A549 (cell line): ENCODE measurements around the gene U2AF1L4. TPM values are rescaled to one million over a fixed set of nuclear protein-coding genes. Genes with fewer than 3 reads are reported as not detected.

Experiments used
- ATAC-seq, 2 experiments: fragments of 200-7000 bp in 1 of 2; fragments of >200 bp in 1 of 2; cut with Nextera tagmentation in 1 of 2; cut with Tn5 transposase in 1 of 2; 3 replicates each; pipeline versions ENCODE4 v1.8.0 to v1.9.1; 2018 to 2020; ENCODE audit warnings: mild to moderate bottlenecking in 1 of 2, moderate library complexity in 1 of 2
- CTCF ChIA-PET: fragments of 300-600 bp; sonication (Branson Sonifier 250); formaldehyde crosslinking; extraction: SDS; loops from one replicate; lab custom pipeline; 2021; ENCODE audit warnings: antibody characterized with exemption, inconsistent platforms; lab: Yijun Ruan, JAX
- POLR2A ChIA-PET: fragments of 350-600 bp; formaldehyde crosslinking; extraction: SDS; loops from one replicate; lab custom pipeline; 2021; ENCODE audit warnings: antibody characterized with exemption, inconsistent platforms; lab: Yijun Ruan, JAX
- DNase-seq, 2 experiments: peaks; one replicate each; pipeline versions ENCODE4 v3.0.0 to v3.0.0-alpha.2; 2011 to 2016; ENCODE audit warnings: low read depth in 1 of 2, low spot score in 1 of 2
- FAIRE-seq: peaks from 2 replicates; lab custom pipeline; 2011; peaks lifted over from hg19 to GRCh38; lab: Jason Lieb, UNC
- H3K27ac ChIP-seq, 2 experiments: fragments of >200 bp; sonication (Bioruptor Twin); formaldehyde crosslinking; 3 replicates each; pipeline ENCODE4 v1.5.1; 2016 to 2017
- H3K4me1 ChIP-seq: fragments of >200 bp; sonication (Bioruptor Twin); formaldehyde crosslinking; 3 replicates; pipeline ENCODE4 v1.6.1; 2016
- H3K4me2 ChIP-seq: fragments of >200 bp; sonication (Bioruptor Twin); formaldehyde crosslinking; 3 replicates; pipeline ENCODE4 v1.6.1; 2016
- H3K4me3 ChIP-seq: fragments of >200 bp; sonication (Bioruptor Twin); formaldehyde crosslinking; 3 replicates; pipeline ENCODE4 v1.5.1; 2016
- H3K9me3 ChIP-seq: fragments of >200 bp; sonication (Bioruptor Twin); formaldehyde crosslinking; 3 replicates; pipeline ENCODE4 v1.6.1; 2016
- BHLHE40 ChIP-seq: IDR thresholded peaks from 2 replicates; pipeline ENCODE4 v1.6.1; 2012; ENCODE audit warnings: low read depth, low read length, inconsistent platforms
- CBX8 ChIP-seq: fragments of 200-600 bp; sonication (generic); IDR thresholded peaks from 2 replicates; pipeline ENCODE4 v1.6.1; 2016
- CTCF ChIP-seq: fragments of >200 bp; sonication (Bioruptor Twin); formaldehyde crosslinking; IDR thresholded peaks from 3 replicates; pipeline ENCODE4 v1.5.1; 2016
- E2F6 ChIP-seq: IDR thresholded peaks from 2 replicates; pipeline ENCODE4 v1.6.1; 2012; ENCODE audit warnings: low read depth, borderline replicate concordance
- EHMT2 ChIP-seq: fragments of 200-600 bp; sonication (generic); IDR thresholded peaks from 2 replicates; pipeline ENCODE4 v1.6.1; 2016; ENCODE audit warnings: antibody characterized with exemption, low read depth, mild to moderate bottlenecking, moderate library complexity
- EP300 ChIP-seq, 2 experiments: fragments of >200 bp; sonication (Bioruptor Twin); formaldehyde crosslinking; IDR thresholded peaks; 2 replicates in 1 of 2; 3 replicates in 1 of 2; pipeline ENCODE4 v1.6.1; 2016 to 2017
- FOSB ChIP-seq: fragments of 250-450 bp; sonication (Bioruptor Pico); IDR thresholded peaks from 2 replicates; pipeline ENCODE4 v1.5.0; 2020; ENCODE audit warnings: mild to moderate bottlenecking, moderate library complexity
- FOXS1 ChIP-seq: fragments of 250-450 bp; sonication (Bioruptor Pico); IDR thresholded peaks from 2 replicates; pipeline ENCODE4 v1.5.0; 2020; ENCODE audit warnings: mild to moderate bottlenecking, moderate library complexity
- GATA3 ChIP-seq: IDR thresholded peaks from 2 replicates; pipeline ENCODE4 v1.6.1; 2012; ENCODE audit warnings: borderline replicate concordance
- HEYL ChIP-seq: fragments of 250-450 bp; sonication (Bioruptor Pico); IDR thresholded peaks from 2 replicates; pipeline ENCODE4 v1.8.0; 2021; ENCODE audit warnings: mild to moderate bottlenecking, moderate library complexity
- HOXA7 ChIP-seq: fragments of 250-450 bp; sonication (Bioruptor Pico); IDR thresholded peaks from 2 replicates; pipeline ENCODE4 v1.5.0; 2020; ENCODE audit warnings: mild to moderate bottlenecking, moderate library complexity
- HOXB5 ChIP-seq: fragments of 250-450 bp; sonication (Bioruptor Pico); IDR thresholded peaks from 2 replicates; pipeline ENCODE4 v1.5.0; 2020; ENCODE audit warnings: mild to moderate bottlenecking, moderate library complexity
- KDM5A ChIP-seq: fragments of 200-600 bp; sonication (generic); IDR thresholded peaks from 2 replicates; pipeline ENCODE4 v1.6.1; 2016; ENCODE audit warnings: antibody characterized with exemption, mild to moderate bottlenecking
- MAFK ChIP-seq: fragments of 450-650 bp; IDR thresholded peaks from 2 replicates; pipeline ENCODE4 v1.6.1; 2014; ENCODE audit not compliant: partially characterized antibody
- MAZ ChIP-seq: fragments of 150-350 bp; IDR thresholded peaks from 2 replicates; pipeline ENCODE4 v1.6.1; 2014; ENCODE audit warnings: antibody characterized with exemption, low read depth, low read length, borderline replicate concordance
- NFE2L2 ChIP-seq: fragments of 150-350 bp; conservative IDR thresholded peaks from 2 replicates; pipeline ENCODE4 v1.6.1; 2014; ENCODE audit warnings: low read length
- NPAS2 ChIP-seq: fragments of 250-450 bp; sonication (Bioruptor Pico); IDR thresholded peaks from 2 replicates; pipeline ENCODE4 v1.8.0; 2022; ENCODE audit warnings: mild to moderate bottlenecking, moderate library complexity, borderline replicate concordance
- PBX3 ChIP-seq: IDR thresholded peaks from 2 replicates; pipeline ENCODE4 v1.6.1; 2012
- PHF8 ChIP-seq: fragments of 200-600 bp; sonication (generic); IDR thresholded peaks from 2 replicates; pipeline ENCODE4 v1.6.1; 2016; ENCODE audit warnings: low read depth, mild to moderate bottlenecking, antibody characterized with exemption, moderate library complexity, borderline replicate concordance
- POLR2A ChIP-seq: IDR thresholded peaks from 2 replicates; pipeline ENCODE4 v1.6.1; 2012; ENCODE audit warnings: mild to moderate bottlenecking, low read length
- REST ChIP-seq: fragments of 200-600 bp; sonication (generic); IDR thresholded peaks from 2 replicates; pipeline ENCODE4 v1.6.1; 2016; ENCODE audit warnings: antibody characterized with exemption, mild to moderate bottlenecking, moderate library complexity
- RFX5 ChIP-seq: fragments of 450-650 bp; IDR thresholded peaks from 2 replicates; pipeline ENCODE4 v1.7.1; 2014; ENCODE audit warnings: antibody characterized with exemption, mild to moderate bottlenecking, moderate library complexity
- SMC3 ChIP-seq: fragments of >200 bp; sonication (Bioruptor Twin); formaldehyde crosslinking; IDR thresholded peaks from 3 replicates; pipeline ENCODE4 v1.6.1; 2018; ENCODE audit warnings: inconsistent platforms
- SREBF2 ChIP-seq: fragments of 450-650 bp; IDR thresholded peaks from 2 replicates; pipeline ENCODE4 v1.6.1; 2014; ENCODE audit warnings: mild to moderate bottlenecking, moderate library complexity
- TFCP2L1 ChIP-seq: fragments of 250-450 bp; sonication (Bioruptor Pico); IDR thresholded peaks from 2 replicates; pipeline ENCODE4 v1.5.0; 2021; ENCODE audit warnings: mild to moderate bottlenecking
- USF2 ChIP-seq: fragments of 450-650 bp; IDR thresholded peaks from 2 replicates; pipeline ENCODE4 v1.6.1; 2014; ENCODE audit warnings: antibody characterized with exemption
- WGBS: methylation state at CpG from one replicate; pipeline ENCODE4 v1.1.6; 2017; ENCODE audit errors: missing lambda C conversion rate; 5-methylcytosine and 5-hydroxymethylcytosine counted together
- polyA plus RNA-seq, 4 experiments: library from polyadenylated mRNA; depleted of rRNA in 3 of 4; stranded (reverse); fragments of >200 nt; fragmentation: RNase III in 1 of 4; extraction: RNeasy Plus Mini Kit Qiagen cat#74134 plus additional on column Dnase treatment in 1 of 4; gene quantifications; 2 replicates in 3 of 4; 3 replicates in 1 of 4; pipeline ENCODE4 v1.2.3, GENCODE V29; 2011 to 2017

U2AF1L4 gene
- polyA plus RNA-seq, 2 of the 4 experiments (the other 2 are of a cell fraction) = 41.1 to 42.8 TPM

- DNase-seq = no peak
- TF ChIP-seq MAFK = no peak
- no peak for TF ChIP-seq SMC3
- no peak for TF ChIP-seq GATA3
- TF ChIP-seq CBX8 = no peak
- no peak for TF ChIP-seq TFCP2L1 (CRISPR knock-in tag)
- TF ChIP-seq NPAS2 (CRISPR knock-in tag) = no peak
- no peak for TF ChIP-seq HOXB5 (CRISPR knock-in tag)
- TF ChIP-seq USF2 = no peak
- no peak for TF ChIP-seq EHMT2
- TF ChIP-seq RFX5 = no peak
- no peak for TF ChIP-seq FOSB (CRISPR knock-in tag)
- TF ChIP-seq FOXS1 (CRISPR knock-in tag) = no peak
- TF ChIP-seq BHLHE40 = no peak
- TF ChIP-seq PHF8 = no peak
- TF ChIP-seq REST = no peak
- TF ChIP-seq HEYL = no peak
- no peak for TF ChIP-seq PBX3
- TF ChIP-seq SREBF2 = no peak
- TF ChIP-seq KDM5A = no peak
- no peak for ATAC-seq
- 92% methylated on average over 7 of the region's 7 CpGs for WGBS
- Histone ChIP-seq H3K4me3 (no peak overlapping the region), H3K27ac (no peak overlapping the region), H3K9me3 (no peaks in the 10 kb centered on the region), H3K4me2 (no peak overlapping the region), H3K4me1 (peaks cover 28% of the 10 kb centered on the region)
- no peak for FAIRE-seq
- CTCF ChIA-PET = interaction anchor here (0.8 to 3.3 kb wide), 6 partner anchors 10 to 155 kb away, joined by 3 to 23 read pairs (median 4); no protein-coding TSS in a partner anchor
- POLR2A ChIA-PET = no interaction called here
Observed at GRCh38 chr19:35777961-35778360, 32.7 kb upstream of the U2AF1L4 start.

- ATAC-seq = no peak
- peaks cover 31% of the 10 kb centered on the region for H3K4me1 ChIP-seq
- TF ChIP-seq NFE2L2 (no peak), EHMT2 (no peak), RFX5 (no peak), HOXA7 (no peak), E2F6 (no peak), POLR2A (no peak), MAZ (no peak), EP300 (IDR thresholded peaks at IDR 0.05) (no peak), CTCF (no peak)
- TF ChIP-seq, all 56 proteins: peak for 0
- Histone ChIP-seq H3K4me2 (no peak overlapping the region), H3K4me3 (no peak overlapping the region), H3K27ac (no peak overlapping the region), H3K9me3 (no peaks in the 10 kb centered on the region)
- 77% methylated on average over 19 of the region's 19 CpGs for WGBS
- CTCF ChIA-PET = interaction anchor here (0.8 to 3.3 kb wide), 10 partner anchors 11 to 155 kb away, joined by 4 to 23 read pairs (median 5); partner anchors contain the start of gene HSPB6
- POLR2A ChIA-PET = no interaction called here
- FAIRE-seq (no peak), DNase-seq (no peak)
Observed at GRCh38 chr19:35777086-35777841, 32.0 kb upstream of the U2AF1L4 start.
